ENCODE results near the gene SPPL3.

- TF ChIP-seq CTCF (IDR thresholded peaks at IDR 0.05; ENCODE audit: low read depth, low read length, missing input control): no peak
- TF ChIP-seq ZBTB33 (IDR thresholded peaks at IDR 0.05): no peak
- TF ChIP-seq MAX (IDR thresholded peaks at IDR 0.05): no peak
- no peak for TF ChIP-seq NR2F2 (IDR thresholded peaks at IDR 0.05)
Observed at GRCh38 chr12:120842595-120842994, 61.6 kb downstream of the SPPL3 start.

Measured in liver (tissue), 3 donors.